Measurements from ENCODE around the gene CCL14.
A peak's percentile ranks its signal among the peaks of the same experiment; 100 is the strongest.

Gene CCL14

GRCh38 chr17:35984140-35984539 lies 2.4 kb downstream of the CCL14 start:
- Histone ChIP-seq H3K36me3 (ENCODE audit: control insufficient read depth, insufficient read depth, low read length, severe bottlenecking) (no peaks in the 10 kb centered on the region), H3K4me1 (ENCODE audit: control insufficient read depth, insufficient read depth, low read length) (no peaks in the 10 kb centered on the region), H3K9ac (ENCODE audit: low read length) (no peak overlapping the region), H3K27me3 (replicated peaks; ENCODE audit: control insufficient read depth, insufficient read depth, low read length) (peaks cover 31% of the 10 kb centered on the region), H3K9me3 (ENCODE audit: control insufficient read depth, low read length) (no peaks in the 10 kb centered on the region), H3K4me3 (ENCODE audit: low read length) (no peak overlapping the region)
- no peak for DNase-seq (ENCODE audit: low read depth)

- Histone ChIP-seq H3K27me3 (replicated peaks; ENCODE audit: control insufficient read depth, insufficient read depth, low read length) (peaks cover 31% of the 10 kb centered on the region), H3K4me3 (ENCODE audit: low read length) (no peak overlapping the region), H3K9me3 (ENCODE audit: control insufficient read depth, low read length) (no peaks in the 10 kb centered on the region), H3K9ac (ENCODE audit: low read length) (no peak overlapping the region), H3K36me3 (ENCODE audit: control insufficient read depth, insufficient read depth, low read length, severe bottlenecking) (no peaks in the 10 kb centered on the region), H3K4me1 (ENCODE audit: control insufficient read depth, insufficient read depth, low read length) (no peaks in the 10 kb centered on the region)
- DNase-seq (ENCODE audit: low read depth), result no peak
Measured at GRCh38 chr17:35982409-35983191, 3.9 kb downstream of the CCL14 start.

DNA sequence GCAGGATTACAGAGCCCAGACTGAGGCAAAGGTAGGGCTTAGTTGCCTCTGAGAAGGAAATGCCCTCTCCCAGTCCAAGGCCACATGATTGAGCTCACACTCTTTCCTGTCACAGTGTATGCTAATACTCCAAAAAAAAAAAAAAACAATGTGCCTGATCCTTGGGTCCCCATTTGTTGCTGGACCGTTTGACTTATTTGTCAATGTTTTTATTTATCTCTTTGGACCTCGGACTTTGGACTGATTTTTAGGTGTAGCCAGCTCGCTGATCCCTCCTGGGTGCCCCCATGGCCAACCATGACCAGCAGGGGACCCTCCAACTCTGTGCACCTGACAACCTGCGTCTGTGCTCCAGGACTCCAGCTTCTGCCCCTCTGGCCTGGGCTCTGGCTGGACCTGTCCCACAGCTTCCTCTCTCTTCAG lies 4.6 kb downstream of the CCL14 start:
- Histone ChIP-seq H3K9me3 (ENCODE audit: control insufficient read depth, low read length) (no peaks in the 10 kb centered on the region), H3K27me3 (replicated peaks; ENCODE audit: control insufficient read depth, insufficient read depth, low read length) (peaks cover 31% of the 10 kb centered on the region), H3K4me1 (ENCODE audit: control insufficient read depth, insufficient read depth, low read length) (no peaks in the 10 kb centered on the region), H3K9ac (ENCODE audit: low read length) (no peak overlapping the region), H3K36me3 (ENCODE audit: control insufficient read depth, insufficient read depth, low read length, severe bottlenecking) (no peaks in the 10 kb centered on the region), H3K4me3 (ENCODE audit: low read length) (no peak overlapping the region)
- no peak for DNase-seq (ENCODE audit: low read depth)

DNA sequence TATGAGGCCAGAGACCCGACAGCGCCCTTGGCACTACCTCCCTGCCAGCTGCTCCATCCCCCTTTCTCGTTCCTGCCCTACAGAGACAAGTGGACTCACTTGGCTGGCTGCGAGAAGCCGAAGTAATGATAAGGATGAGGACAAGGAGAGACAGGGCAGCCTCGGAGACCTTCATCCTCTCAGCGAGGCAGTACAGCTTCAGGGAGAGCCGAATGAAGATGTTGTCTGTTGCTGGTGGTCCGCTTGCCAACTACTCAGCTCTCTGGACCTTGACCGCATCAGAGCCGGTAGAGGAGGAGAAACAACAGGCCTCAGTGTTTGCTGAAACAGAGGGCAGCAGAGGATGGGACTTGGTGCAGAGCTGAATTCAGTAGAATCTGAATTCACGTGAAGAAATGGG lies 5.3 kb downstream of the CCL14 start, which contains the start of gene CCL16:
CCL16 (minus strand) TSS at position 252 of the 400 bp plus-strand sequence; CDS start at position 175, 77 bp downstream.
- Histone ChIP-seq H3K9me3 (ENCODE audit: control insufficient read depth, low read length) (no peaks in the 10 kb centered on the region), H3K27me3 (replicated peaks; ENCODE audit: control insufficient read depth, insufficient read depth, low read length) (peaks cover 33% of the 10 kb centered on the region), H3K36me3 (ENCODE audit: control insufficient read depth, insufficient read depth, low read length, severe bottlenecking) (no peaks in the 10 kb centered on the region), H3K4me1 (ENCODE audit: control insufficient read depth, insufficient read depth, low read length) (no peaks in the 10 kb centered on the region), H3K4me3 (ENCODE audit: low read length) (no peak within 1 kb of the TSS), H3K9ac (ENCODE audit: low read length) (no peak within 1 kb of the TSS)
- DNase-seq (ENCODE audit: low read depth), result no peak

GRCh38 chr17:35978346-35978745 lies 8.2 kb downstream of the CCL14 start:
- Histone ChIP-seq H3K27me3 (replicated peaks; ENCODE audit: control insufficient read depth, insufficient read depth, low read length) (peaks cover 28% of the 10 kb centered on the region), H3K4me3 (ENCODE audit: low read length) (no peak overlapping the region), H3K9me3 (ENCODE audit: control insufficient read depth, low read length) (no peaks in the 10 kb centered on the region)

GRCh38 chr17:35977509-35977908 lies 9.0 kb downstream of the CCL14 start:
- Histone ChIP-seq H3K27me3 (replicated peaks; ENCODE audit: control insufficient read depth, insufficient read depth, low read length) (peaks cover 24% of the 10 kb centered on the region), H3K9me3 (ENCODE audit: control insufficient read depth, low read length) (no peaks in the 10 kb centered on the region), H3K36me3 (ENCODE audit: control insufficient read depth, insufficient read depth, low read length, severe bottlenecking) (no peaks in the 10 kb centered on the region), H3K4me1 (ENCODE audit: control insufficient read depth, insufficient read depth, low read length) (no peaks in the 10 kb centered on the region), H3K9ac (ENCODE audit: low read length) (no peak overlapping the region), H3K4me3 (ENCODE audit: low read length) (no peak overlapping the region)
- DNase-seq (ENCODE audit: low read depth), result no peak

More at GRCh38 chr17:35978346-35978745, 8.2 kb downstream of the CCL14 start:
- no peaks in the 10 kb centered on the region for H3K4me1 ChIP-seq (ENCODE audit: control insufficient read depth, insufficient read depth, low read length)
- no peak overlapping the region for H3K9ac ChIP-seq (ENCODE audit: low read length)
- DNase-seq (ENCODE audit: low read depth), result no peak
- H3K36me3 ChIP-seq (ENCODE audit: control insufficient read depth, insufficient read depth, low read length, severe bottlenecking), result no peaks in the 10 kb centered on the region

GRCh38 chr17:35973333-35974260 lies 12.9 kb downstream of the CCL14 start:
- Histone ChIP-seq H3K9me3 (ENCODE audit: control insufficient read depth, low read length) (no peaks in the 10 kb centered on the region), H3K4me1 (ENCODE audit: control insufficient read depth, insufficient read depth, low read length) (no peaks in the 10 kb centered on the region), H3K4me3 (ENCODE audit: low read length) (no peak overlapping the region), H3K36me3 (ENCODE audit: control insufficient read depth, insufficient read depth, low read length, severe bottlenecking) (no peaks in the 10 kb centered on the region), H3K27me3 (replicated peaks; ENCODE audit: control insufficient read depth, insufficient read depth, low read length) (peaks cover 8% of the 10 kb centered on the region), H3K9ac (ENCODE audit: low read length) (no peak overlapping the region)
- DNase-seq (ENCODE audit: low read depth), result peak; percentile 4

DNA sequence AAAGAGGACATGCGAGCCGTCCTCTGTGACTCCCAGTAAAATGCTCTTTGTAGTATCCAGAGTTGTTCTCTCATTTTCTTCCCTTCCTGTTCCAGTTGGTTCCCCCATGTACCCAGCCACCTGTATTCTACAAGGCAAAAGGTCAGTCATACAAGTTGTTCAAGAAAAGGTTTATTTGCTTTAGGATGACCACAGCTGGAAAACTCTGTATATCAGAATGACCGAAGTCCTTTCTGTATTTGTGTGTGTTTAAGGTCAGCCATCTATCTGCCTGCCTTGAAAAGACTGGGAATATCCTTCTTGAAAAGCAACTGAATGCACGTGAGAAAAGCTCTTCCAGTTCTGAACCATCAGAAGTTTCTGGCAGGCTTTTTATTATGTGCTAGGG lies 13.6 kb downstream of the CCL14 start:
- no peak overlapping the region for H3K4me3 ChIP-seq (ENCODE audit: low read length)
- no peaks in the 10 kb centered on the region for H3K9me3 ChIP-seq (ENCODE audit: control insufficient read depth, low read length)
- DNase-seq (ENCODE audit: low read depth), result no peak
- H3K36me3 ChIP-seq (ENCODE audit: control insufficient read depth, insufficient read depth, low read length, severe bottlenecking), result no peaks in the 10 kb centered on the region
- H3K27me3 ChIP-seq (replicated peaks; ENCODE audit: control insufficient read depth, insufficient read depth, low read length), result peaks cover 8% of the 10 kb centered on the region
- H3K4me1 ChIP-seq (ENCODE audit: control insufficient read depth, insufficient read depth, low read length), result no peaks in the 10 kb centered on the region
- no peak overlapping the region for H3K9ac ChIP-seq (ENCODE audit: low read length)

- H3K27me3 ChIP-seq (replicated peaks; ENCODE audit: control insufficient read depth, insufficient read depth, low read length), result peaks cover 8% of the 10 kb centered on the region
- H3K36me3 ChIP-seq (ENCODE audit: control insufficient read depth, insufficient read depth, low read length, severe bottlenecking), result no peaks in the 10 kb centered on the region
- H3K9me3 ChIP-seq (ENCODE audit: control insufficient read depth, low read length), result no peaks in the 10 kb centered on the region
- H3K9ac ChIP-seq (ENCODE audit: low read length), result no peak overlapping the region
- no peak overlapping the region for H3K4me3 ChIP-seq (ENCODE audit: low read length)
- no peak for DNase-seq (ENCODE audit: low read depth)
- no peaks in the 10 kb centered on the region for H3K4me1 ChIP-seq (ENCODE audit: control insufficient read depth, insufficient read depth, low read length)
Measured at GRCh38 chr17:35972535-35972934, 14.0 kb downstream of the CCL14 start.

DNA sequence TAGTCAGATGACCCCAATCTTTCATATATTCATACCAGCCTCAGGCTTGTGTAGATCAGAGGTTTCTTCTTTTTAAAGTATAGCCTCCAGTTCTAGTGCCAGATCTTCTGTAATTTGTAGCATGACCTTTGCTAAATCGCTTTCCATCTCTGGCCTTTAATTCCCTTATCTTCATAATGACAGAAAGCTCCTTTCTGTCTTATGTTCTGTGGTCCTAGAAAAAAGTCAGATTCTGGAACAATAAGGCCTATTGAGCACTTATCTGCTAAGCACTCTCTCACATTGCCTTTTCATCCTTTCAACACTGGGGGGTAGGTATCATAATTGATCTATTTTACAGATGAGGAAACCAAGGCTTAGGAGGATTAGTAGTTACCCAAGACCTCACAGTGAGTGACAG lies 14.5 kb downstream of the CCL14 start:
- Histone ChIP-seq H3K4me1 (ENCODE audit: control insufficient read depth, insufficient read depth, low read length) (no peaks in the 10 kb centered on the region), H3K4me3 (ENCODE audit: low read length) (no peak overlapping the region), H3K9me3 (ENCODE audit: control insufficient read depth, low read length) (no peaks in the 10 kb centered on the region), H3K27me3 (replicated peaks; ENCODE audit: control insufficient read depth, insufficient read depth, low read length) (peaks cover 8% of the 10 kb centered on the region), H3K9ac (ENCODE audit: low read length) (no peak overlapping the region), H3K36me3 (ENCODE audit: control insufficient read depth, insufficient read depth, low read length, severe bottlenecking) (no peaks in the 10 kb centered on the region)
- DNase-seq (ENCODE audit: low read depth), result no peak

Data from adipocyte (in vitro differentiated cells).